HS-5 (cell line): ENCODE measurements around the gene FAM234A.
"Not testable (repeated sequence)": the region's sequence is repeated elsewhere in the genome, so short reads cannot be mapped to it uniquely, and the experiment has no call there.

Experiments used
- DNase-seq: peaks from one replicate; pipeline ENCODE4 v3.0.0-alpha.2; 2012; ENCODE audit warnings: low read depth

Gene FAM234A

DNA sequence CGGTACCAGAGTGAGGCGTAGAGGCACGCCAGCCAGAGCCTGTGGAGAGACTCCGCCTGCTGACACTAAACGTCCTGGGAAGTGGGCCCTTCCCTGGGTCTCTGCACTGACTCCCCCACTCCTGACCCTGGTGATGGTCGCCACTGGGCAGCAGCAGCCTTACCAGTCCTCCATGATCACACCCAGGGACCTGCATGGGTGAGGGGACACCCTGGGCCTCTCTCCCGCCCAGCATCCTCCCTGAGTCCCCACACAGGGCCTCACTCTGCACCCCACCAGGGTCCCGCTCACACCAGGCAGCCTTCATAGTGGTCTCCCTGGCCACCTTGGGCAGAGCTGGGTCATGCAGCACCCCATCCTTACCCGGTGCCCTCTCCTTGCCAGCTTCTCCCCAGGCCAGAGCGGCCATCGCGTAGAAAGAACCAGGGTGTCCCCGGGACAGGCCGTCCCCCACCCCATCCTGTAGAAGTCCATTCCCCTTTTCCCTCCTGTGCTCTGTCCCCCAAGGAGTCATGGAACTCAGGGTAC lies 30.4 kb downstream of the FAM234A start:
- DNase-seq = no peak

DNA sequence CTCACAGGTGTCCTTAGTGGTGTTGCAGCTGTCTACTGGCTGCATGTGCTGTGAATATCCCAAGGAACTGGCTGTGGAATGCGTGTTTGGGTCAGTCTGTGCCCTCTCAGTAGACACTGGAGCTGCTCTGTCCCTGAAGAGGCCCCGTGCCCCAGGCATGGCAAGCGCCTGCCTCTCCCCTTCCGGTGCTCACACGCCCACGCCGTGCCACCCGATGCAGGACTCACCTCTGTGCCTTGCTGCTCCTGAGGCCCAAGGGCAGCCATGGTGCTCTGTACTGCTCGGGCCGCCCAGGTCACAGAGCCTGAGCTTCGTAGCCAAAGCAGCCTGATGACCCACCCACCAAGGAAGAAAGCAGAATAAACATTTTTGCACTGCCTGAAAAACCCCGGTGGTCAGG lies 31.1 kb downstream of the FAM234A start:
- no peak for DNase-seq

DNA sequence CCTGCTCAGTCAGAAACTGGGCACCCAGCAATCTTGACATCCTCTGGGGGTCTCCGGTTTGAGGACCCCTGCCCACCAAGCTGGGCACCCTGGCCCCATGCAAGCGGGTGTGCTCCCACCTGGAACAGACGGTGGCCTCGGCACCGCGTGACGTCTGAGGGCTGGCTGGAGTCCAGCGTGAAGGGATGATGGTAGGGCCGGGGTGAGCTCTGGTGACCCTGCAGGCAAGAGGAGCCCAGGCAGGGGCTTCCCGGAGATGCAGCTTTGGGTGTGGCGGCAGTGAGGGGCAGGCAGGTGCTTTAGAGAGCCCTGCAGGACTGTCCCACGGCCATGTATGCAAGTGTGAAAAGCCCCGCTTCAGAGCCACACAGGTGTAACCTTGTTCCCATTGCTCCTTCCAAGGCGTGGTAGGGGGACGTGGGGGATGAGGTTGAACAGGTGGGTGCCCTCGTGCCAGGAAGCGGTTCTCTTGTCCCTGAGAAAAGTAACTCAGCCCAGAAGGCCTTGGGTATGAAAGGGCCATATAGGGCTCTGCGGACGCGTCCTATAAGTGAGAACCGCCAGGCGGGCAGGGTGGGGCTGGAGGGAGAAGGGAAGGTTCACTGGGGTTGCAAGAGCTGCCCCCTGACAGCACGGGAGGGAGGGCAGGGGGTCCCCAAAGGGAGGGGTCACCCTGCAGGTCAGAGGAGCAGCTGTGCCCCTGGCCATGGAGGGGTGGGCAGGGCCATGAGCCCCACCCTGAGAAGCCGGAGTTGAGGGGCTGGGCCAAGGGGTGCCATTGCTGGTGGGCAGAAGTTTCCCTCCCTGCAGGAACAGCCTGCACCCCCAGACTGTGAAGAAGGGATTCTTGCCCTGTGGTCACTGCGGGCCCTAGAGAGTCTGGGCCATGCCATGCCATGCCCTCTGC lies 31.9 kb downstream of the FAM234A start:
- DNase-seq = no peak

- not testable (repeated sequence) for DNase-seq
Observed at GRCh38 chr16:267562-267961, 32.9 kb downstream of the FAM234A start.

- DNase-seq = no peak
Observed at GRCh38 chr16:268141-269053, 33.8 kb downstream of the FAM234A start.

- DNase-seq = no peak
Observed at GRCh38 chr16:269061-269796, 34.6 kb downstream of the FAM234A start.

- DNase-seq = no peak
Observed at GRCh38 chr16:270381-271255, 36.0 kb downstream of the FAM234A start.

- no peak for DNase-seq
Observed at GRCh38 chr16:272633-273546, 38.3 kb downstream of the FAM234A start.

DNA sequence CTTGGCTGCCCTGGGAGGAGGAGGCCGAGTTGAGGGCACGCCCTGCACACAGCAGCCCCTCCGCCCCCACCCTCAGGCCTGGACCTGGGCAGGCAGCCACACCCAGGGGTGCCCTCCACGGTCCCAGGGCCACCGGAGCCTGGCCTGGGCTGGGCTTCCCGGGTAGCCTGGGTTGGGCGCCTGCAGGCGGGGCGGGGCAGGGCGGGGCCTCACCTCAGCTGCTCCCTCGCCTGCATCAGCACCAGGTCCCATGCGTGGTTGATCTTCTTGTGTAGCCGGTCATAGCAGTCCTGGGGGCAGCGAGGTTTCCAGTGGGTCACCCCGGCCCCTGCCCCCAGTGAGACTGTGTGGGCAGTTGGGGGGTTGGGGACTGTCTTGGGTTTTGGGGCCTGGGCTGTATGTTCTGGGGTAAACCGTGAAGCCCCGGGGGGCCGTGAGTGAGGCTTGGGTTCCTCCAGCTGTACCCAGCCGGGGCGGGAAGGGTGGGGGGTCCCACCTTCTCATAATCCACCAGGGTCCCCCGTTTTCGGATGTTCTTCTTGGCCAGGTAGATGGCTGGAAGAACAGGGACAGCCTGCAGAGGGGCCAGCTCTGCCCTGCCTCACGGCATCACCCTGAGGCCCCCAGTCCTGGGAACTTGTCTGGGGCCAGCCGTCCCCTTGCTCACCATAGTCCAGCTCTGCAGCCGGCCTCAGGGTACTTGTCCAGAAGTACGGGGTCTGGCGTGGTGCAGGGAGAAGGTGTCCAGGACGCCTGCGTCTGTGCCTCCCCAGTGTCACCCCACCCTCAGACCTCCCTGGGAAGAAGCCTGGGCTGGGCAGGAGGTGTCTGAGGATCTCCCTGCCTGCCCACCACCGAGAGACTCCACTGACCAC lies 39.2 kb downstream of the FAM234A start:
- no peak for DNase-seq

- DNase-seq = no peak
Observed at GRCh38 chr16:275041-275641, 40.5 kb downstream of the FAM234A start.

GRCh38 chr16:275786-276232 lies 41.2 kb downstream of the FAM234A start, which contains the start of gene RGS11:
Gene RGS11, minus strand, starts transcription at chr16:275944. Its CDS starts 33 bp downstream, at chr16:275911.
- DNase-seq = no peak

DNA sequence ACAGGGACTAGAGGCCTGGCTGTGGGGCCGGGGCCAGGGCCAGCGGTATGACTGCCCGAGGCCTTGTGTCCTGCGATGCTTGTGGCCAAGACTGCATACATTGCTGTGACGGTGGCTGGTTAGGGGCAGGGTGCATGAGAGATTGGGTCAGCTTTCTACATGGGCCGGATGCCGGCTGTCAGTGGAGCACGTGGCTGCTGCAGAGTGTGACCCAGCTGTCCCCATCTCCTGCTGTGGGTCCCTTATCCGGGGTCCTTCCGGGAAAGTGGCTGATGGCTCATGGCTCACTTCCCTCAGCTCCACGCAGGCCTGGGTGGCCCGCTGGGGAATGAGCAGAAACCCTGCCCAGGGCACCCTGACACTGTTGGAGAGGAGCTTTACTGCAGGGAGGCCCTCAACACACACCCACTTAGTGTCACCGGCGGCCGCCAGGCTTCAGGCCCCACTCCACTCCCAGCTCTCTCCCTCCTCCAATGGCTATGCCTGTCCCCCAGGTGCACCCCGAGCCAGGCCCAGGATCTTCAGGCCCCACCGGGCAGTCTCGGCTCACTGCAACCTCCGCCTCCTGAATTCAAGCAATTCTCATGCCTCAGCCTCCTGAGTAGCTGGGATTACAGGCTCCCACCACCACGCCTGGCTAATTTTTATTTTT lies 41.9 kb downstream of the FAM234A start:
- no peak for DNase-seq

GRCh38 chr16:278863-279366 lies 44.3 kb downstream of the FAM234A start:
- no peak for DNase-seq

DNA sequence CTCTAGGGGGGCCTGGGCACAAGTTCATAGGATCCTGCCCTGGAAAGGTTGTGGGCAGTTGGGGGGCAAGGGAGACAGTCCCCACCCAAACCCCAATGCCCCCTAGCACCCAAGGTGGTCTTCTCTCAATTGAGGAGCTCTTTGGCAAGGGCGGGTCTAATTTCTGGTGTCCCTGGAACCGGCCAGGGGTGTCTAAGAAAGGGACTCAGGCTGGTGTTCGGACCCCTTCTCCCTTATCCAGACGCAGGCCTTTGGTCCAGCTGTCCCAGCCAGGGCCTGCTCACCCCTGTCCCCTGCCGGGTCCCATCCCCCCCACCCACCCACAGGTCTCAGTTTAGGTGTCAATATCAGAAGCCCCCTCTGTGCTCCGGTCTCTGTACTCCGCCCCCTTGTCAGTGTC lies 44.9 kb downstream of the FAM234A start:
- DNase-seq = no peak

GRCh38 chr16:280005-280460 lies 45.4 kb downstream of the FAM234A start:
- no peak for DNase-seq

- DNase-seq = no peak
Observed at GRCh38 chr16:280552-280951, 45.9 kb downstream of the FAM234A start, which contains the start of gene ARHGDIG. Gene ARHGDIG, plus strand, starts transcription at chr16:280591. Its CDS starts 90 bp downstream, at chr16:280681.

- no peak for DNase-seq
Observed at GRCh38 chr16:280991-281659, 46.5 kb downstream of the FAM234A start.
